Measurements from ENCODE around the gene GRM4.
"Not testable (repeated sequence)": the region's sequence is repeated elsewhere in the genome, so short reads cannot be mapped to it uniquely, and the experiment has no call there.

Gene GRM4

DNA sequence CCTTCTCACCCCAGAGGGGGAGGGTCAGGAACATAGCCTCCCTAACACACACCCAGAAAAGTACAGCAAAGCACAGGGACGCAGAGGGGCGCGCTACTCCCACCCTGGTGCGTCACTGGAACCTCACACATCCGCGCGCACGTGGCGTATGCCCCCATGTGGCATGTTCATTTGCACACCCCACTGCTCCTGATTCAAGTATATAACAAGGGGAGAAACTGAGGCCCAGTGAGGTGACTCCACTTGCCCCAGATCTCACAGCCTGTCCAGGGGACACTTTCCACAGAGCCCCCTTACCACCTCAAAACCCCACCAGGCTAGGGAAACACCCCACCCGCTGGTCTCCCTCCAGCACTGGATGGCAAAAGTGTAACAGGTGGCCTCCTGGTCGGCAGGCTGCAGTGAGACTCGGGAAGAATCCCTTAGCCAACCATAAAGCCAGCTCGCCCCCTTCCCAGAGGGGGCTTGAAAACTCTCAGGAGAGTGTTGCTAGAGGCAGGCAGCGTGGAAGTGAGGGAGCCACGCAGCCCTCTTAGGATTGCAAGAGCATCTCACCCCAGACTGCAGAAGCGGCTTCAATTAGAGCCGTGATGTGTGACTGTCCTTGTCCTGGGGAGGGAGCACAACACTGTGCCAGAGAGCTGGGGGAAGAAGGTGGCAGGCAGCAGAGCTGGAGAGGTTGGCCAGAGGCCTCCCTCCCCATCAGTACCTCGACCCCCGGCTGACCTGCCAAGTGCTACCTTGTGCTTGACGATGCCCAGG lies at the start of gene GRM4:
TSS of gene GRM4 (minus strand) at position 67 of the 762 bp plus-strand sequence. CDS start 12,591 bp downstream, outside the sequence.
- no peak for DNase-seq

DNA sequence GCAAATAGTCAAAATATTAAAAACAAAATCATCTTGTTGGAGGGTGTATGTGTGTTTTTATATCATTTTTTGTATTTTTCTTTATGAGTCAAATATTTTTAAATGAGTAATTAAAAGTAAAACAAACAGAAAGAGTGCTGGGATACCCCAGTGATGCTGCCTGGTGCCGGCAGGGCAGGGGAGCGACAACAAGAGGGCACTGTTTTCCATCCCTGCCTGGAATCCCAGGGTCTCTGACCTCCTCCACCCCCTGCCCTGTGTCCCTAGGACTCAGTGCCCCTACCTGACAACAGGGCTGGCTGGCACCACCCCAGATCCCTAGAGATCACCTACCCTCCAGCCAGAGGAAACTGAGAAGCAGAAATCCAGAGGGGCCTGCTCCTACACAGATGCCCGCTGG lies 48.9 kb upstream of the GRM4 start:
- no peak for DNase-seq

DNA sequence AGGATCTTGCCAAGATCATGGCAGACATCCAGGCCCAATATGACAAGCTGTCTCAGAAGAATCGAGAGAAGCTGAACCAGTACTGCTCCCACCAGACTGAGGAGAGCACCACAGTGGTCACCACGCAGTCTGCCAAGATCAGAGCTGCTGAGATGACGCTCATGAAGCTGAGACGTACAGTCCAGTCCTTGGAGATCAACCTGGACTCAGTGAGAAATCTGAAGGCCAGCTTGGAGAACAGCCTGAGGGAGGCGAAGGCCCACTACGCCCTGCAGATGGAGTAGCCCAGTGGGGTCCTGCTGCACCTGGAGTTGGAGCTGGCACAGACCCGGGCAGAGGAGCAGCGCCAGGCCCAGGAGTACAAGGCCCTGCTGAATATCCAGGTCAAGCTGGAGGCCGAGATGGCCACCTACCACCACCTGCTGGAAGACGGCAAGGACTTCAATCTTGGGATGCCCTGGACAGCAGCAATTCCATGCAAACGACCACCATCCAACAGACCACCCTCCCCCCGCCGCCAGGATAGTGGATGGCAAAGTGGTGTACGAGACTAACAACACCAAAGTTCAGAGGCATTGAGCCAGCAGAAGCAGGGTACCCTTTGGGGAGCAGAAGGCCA lies 44.7 kb upstream of the GRM4 start:
- DNase-seq = no peak

DNA sequence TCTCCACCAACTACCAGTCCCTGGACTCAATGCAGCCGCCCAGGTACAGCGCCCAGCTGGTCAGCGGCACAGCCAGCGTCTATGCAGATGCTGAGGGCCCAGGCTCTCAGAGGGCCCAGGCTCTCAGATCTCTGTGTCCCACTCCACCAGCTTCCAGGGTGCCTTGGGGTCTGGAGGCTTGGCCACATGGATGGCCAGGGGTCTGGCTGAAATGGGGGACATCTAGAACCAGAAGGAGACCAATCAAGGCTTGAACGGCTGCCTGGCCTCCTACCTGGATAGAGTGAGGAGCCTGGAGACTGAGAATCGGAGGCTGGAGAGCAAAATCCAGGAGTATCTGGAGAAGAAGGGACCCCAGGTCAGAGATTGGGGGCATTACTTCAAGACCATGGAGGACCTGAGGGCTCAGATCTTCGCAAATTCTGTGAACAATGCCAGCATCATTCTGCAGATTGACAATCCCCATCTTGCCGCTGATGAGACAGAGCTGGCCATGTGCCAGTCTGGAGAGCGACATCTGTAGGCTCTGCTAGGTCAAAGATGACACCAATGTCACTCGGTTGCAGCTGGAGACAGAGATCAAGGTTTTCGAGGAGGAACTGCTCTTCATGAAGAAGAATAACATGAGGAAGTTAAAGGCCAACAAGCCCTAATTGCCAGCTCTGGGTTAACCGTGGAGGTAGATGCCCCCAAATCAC lies 44.1 kb upstream of the GRM4 start:
- peak; percentile 71 for DNase-seq

DNA sequence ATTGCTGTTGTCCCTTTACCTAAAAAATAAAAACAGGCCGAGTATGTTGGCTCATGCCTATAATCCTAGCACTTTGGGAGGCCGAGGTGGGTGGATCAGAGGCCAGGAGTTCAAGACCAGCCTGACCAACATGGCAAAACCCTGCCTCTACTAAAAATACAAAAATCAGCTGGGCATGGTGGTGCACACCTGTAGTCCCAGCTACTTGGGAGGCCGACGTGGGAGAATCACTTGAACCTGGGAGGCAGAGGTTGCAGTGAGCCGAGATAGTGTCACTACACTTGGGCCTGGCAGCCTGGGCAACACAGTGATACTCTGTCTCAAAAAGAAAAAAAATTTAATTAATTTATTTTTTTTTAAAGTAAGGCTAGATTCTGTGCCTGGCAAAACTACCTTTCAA lies 38.8 kb upstream of the GRM4 start:
- DNase-seq = not testable (repeated sequence)

DNA sequence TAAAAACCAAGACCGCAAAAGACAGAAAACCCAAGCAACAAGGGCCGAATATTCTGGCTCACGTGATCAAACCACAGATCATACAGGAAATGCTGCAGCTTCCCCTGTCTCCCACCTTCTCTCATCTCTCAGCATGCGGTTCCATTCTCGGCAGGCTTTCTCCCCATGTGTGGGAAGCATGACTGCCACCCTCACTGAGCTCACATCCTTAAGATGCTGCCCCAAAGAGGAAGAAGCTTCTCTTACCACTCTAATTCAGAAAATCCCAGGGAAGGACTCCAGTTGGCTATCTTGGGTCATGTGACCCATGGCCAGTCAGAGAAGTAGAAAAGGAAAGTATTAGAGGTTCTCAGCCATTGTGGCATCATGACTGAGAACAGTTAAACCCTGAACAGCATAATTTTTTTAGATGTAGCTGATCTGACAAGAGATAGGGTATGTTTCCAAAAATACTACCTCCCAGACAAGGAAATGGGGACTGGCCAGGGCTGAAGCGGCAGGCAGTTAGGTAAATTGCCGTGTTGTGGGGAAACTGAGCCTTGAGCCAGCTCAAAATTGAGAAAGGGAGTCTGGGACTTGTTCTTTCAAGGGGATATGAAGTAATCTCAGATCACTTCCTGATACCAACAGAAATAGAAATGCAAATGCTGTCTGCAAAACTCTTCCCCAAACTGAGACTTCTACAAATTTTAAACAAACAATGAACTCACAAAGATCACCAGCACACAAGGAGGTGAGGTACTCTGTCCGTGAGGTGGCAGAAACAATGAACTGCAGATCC lies 37.1 kb upstream of the GRM4 start:
- DNase-seq = peak; percentile 83

DNA sequence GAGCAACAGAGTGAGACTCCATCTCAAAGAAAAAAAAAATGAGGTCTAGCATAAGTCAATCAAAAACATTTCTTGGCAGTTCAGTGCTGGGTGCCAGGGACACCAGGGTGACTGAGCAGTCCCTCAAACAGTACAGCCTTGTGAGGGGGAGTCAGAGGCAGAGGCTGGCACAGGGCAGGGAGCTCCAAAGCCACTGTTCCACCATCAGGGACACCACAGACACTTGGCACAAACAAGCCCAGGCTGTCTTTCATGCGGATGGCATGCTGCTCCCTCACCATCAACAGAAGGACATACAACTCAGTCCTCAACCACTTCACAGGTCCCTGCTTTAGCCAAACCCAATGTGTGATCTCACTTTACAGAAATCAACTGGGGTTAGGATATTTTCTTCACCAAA lies 36.0 kb upstream of the GRM4 start:
- DNase-seq = no peak

DNA sequence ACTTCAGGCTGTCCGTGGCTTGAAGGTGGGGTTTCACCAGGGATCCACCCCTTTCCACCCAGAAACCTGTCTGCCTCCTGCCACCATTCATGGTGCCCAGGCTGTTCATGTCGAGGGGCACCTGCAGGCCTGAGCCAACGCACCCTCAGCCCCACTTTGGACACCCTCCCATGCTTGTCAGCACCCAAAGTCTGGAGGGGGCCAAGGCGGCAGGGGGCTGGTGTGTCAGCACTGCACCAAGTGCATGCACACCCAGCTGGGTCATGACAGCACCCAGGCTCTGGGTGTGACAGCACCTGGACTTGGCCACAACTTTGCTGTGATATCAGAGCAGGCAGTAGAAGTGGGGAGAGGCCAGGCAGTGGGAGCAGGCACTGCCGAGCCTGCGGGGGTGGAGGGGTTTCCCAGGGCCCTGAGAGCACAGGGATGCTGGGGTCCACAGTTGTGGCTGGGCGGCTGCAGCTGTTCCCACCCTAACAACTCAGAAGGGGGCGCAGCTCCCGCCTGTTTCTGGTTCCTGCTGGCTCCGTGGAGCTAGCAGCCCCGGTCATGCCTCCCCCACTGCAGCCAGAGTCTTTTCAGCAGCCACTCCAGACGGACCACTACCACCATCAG lies 33.3 kb upstream of the GRM4 start:
- DNase-seq = no peak

DNA sequence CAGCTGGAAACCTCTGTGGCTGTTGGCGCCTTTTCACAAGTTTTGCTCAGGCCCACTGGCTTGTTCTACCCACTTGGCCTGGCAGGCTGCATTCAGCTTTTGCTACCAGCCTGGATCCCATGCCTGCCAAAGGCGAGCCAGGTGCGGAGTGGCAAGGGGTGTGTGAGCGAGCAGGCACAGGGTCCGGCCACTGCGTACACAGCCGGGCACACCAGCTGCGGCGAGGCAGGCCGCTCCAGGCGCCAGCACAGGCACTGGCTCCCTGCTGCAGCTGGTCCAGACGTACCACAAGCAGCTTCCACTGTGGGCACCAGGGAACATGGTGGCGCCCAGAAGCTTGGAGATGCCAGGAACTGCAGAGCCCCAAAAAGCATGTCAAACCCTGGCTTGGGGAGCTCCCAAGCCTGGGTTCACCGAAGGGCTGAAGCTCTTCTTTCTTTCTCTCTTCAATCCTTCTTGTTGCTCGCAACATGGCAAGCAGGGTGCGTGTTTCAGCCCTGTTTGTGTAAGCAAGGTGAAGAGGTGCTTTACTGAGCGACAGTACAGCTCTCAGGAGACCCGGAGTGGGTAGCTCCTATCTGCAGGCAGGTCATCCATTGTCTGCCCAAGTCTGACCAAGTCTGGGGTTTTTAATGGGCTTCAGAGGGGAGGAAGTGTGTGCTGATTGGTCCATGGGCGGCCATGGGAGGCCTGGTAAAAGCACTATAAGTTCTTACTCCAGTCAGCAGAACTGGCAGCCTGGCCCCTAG lies 32.6 kb upstream of the GRM4 start:
- no peak for DNase-seq

DNA sequence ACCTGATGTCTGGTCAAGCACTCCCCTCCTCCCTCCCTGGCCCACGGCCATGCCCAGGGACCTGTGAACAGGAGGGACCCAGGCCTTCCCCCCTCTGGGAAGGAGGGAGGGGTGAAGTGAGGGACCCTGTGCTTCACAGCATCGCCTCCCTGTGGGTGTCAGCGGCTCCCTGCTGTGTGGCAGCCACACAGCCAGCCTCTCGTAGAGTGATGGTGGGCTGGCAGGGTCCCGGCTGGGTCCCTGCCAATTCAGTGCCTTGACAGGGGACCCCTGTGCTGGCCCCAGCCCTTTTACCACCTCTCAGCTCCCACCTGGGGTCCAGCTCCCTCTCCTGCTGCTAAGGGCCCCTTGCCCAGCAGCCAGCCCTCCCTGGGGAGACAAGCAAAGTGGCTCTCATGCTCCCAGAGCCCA lies 31.3 kb upstream of the GRM4 start:
- DNase-seq = no peak

DNA sequence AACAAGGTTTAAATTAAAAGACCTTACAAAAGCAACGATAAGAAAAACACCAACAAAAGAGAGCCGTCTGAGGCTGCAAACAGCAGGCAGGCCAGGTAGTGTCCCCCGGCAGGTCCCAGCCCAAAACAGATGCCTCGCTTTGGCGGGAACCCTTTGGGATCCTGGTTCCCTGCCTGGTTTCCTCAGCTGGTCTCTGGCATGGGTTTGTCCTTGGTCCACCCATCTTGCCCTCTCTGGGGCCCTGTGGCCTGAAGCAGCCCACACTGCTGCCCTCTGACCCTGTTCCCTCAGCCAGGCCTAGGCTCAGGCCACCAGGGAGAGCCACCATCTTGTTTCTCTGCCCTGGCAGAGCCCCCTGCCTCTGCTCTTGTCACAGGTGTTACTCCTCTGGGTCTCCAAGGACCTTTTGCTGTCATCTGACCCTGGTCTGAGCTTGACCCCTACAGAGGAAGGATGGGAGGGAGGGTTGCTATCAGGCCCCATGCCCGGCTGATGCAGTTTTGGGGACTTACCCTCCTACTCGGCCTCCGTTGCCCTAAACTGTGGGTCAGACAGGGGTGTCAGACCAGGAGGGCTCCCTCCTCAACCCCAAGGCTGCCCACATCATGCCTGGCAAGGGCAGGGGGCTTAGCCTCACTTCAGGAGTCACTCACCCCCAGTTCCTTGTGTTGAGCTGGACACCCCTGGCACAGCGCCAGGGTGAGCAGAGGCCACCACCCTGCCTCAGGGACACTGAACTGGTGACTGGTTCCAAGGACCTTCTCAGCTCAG lies 30.6 kb upstream of the GRM4 start:
- DNase-seq = no peak

DNA sequence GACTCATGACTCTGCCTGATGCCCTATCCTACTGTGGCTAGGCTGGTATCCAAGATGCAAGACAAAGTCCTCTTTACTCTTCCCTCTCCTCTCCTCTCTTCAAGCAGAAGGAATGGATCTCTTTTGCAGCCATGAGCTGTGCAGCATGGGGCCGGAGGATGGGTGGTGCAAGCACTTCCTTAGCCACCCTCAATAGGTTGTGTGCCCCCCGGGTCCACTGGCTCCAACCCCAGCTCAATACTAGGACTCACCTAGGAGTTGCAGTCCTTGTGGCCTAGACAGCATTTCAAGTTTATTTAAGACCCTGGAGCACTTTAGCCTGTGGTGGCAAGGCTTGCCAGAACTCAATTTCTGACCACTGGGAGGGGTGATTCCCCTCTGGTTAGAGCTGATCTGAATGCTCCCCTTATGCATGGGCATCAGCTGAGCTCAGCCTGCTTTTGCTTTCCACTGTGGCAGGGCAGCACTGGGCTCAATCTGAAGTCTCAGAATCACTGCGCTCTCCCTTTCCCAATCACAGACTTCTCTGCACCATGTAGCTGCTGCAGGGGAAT lies 29.0 kb upstream of the GRM4 start:
- DNase-seq = no peak

DNA sequence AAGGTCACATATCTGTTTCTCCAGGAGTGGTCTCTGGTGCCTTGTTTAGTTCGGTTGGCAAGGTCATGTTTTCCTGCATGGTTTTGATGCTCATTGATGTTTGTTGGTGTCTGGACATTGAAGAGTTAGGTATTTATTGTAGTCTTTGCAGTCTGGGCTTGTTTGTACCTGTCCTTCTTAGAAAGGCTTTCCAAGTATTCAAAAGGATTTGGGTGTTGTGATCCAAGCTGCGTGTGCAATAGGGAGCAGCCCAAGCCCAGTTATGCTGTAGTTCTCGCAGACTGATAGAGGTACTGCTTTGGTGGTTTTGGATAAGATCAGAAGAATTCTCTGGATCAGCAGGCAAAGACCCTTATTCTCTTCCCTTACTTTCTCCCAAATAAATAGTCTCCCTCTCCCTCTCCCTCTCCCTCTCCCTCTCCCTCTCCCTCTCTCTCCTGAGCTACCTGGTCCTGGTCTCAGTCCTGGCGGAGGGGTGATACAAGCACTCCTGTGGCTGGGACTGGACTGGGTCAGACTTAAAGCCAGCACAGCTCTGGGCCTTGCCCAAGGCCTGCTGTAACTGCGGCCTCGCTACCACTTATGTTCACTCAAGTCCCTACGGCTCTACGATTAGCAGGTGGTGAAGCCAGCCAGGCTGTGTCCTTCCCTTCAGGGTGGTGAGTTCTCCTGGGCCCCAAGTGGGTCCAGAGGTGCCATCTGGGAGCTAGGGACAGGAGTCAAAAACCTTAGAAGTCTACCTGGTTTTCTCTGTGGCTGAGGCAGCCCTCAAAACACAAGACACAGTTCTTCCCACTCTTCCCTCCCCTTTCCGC lies 27.3 kb upstream of the GRM4 start:
- DNase-seq = no peak

DNA sequence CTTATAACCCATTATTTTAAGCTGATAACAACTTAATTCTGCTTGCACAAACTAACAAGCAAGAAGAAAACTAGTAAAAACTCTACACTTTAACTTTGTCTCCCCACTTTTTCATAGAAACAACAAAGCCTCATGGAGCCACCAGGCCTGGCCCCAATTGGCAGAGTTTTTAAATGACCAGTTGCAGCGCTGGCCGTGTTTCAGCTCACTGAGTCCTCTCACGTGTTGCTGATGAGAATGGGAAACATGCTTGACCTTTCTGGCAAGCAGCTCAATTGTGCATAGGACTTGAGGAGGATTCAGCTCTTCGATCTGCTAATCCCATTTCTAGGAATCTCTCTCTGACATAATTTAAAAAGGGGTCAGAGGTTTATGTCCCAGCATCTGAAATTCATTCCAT lies 24.5 kb upstream of the GRM4 start:
- no peak for DNase-seq

DNA sequence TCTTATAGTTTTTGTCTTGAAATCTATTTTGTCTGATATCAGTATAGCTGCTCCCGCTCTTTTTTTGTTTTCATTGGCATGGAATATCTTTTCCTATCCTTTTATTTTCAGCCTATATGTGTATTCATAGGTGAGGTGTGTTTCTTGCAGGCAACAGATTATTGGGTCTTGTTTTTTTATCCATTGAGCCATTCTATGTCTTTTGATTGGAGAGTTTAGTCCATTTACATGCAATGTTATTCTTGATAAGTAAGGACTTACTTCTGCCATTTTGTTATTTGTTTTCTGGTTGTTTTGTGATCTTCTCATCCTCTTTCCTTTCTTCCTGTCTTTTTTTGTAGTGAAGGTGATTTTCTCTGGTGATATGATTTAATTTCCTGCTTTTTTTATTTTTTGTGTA lies 24.0 kb upstream of the GRM4 start:
- DNase-seq = no peak

DNA sequence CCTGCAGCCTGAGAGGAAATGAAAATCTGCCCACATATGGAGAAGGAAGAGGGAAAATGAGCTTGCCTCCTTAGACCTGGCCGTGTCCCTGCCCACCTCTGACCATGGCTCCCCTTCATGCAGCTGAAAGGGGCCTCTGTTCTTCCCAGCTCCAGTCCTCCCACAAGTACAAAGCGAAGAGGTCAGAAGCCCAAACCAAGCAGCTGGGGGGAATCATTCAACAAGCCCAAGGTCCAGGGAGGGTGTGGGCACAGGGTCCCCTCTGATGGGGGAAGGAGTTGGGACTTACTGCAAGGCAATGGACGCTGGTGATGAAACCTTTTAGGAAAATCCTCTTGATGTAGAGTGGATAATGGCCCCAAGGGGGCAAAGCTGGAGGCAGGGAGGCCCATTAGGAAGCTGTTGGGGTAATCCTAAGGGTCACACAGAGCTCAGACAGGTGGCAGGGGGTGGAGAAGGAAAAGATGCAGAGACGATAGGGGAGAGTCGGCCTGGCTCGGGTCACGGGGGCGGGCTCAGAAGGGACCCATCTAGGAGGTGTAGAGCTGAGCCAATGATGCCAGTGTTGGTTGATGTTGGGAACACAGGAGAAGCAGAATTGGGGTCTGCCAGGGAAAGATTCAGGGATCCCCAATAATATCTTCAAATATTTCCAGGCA lies 16.1 kb upstream of the GRM4 start:
- no peak for DNase-seq

DNA sequence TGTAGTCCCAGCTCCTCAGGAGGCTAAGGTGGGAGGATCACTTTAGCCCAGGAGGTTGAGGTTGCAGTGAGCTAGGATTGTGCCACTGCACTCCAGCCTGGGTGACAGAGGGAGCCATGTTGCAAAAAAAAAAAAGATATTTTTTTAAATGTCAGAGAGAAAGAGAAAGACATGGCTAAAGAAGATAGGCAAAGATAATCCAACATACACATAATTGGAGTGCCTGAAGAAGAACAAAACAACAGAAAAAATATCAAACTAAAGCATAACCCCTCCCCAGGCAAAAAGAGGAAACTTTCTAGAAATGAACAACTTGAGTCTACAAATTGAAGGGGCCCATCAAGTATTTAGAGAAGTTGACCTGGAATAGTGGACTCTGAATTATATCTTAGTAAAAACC lies 14.0 kb upstream of the GRM4 start:
- no peak for DNase-seq

DNA sequence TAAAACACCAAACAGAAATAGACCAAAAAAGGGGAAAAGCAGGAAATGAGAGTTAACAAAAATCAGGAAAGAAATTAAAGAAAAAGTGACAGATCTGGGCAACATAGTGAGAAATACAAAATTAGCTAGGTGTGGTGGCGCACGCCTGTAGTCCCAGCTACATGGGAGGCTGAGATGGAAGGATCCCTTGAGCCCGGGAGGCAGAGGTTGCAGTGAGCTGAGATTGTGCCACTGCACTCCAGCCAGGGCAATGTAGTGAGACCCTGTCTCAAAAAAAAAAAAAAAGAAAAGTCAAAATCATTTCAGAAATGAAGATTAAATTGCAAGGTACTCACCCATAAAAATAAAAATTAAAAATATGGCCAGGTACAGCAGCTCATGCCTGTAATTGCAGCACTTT lies 13.0 kb upstream of the GRM4 start:
- DNase-seq = no peak

DNA sequence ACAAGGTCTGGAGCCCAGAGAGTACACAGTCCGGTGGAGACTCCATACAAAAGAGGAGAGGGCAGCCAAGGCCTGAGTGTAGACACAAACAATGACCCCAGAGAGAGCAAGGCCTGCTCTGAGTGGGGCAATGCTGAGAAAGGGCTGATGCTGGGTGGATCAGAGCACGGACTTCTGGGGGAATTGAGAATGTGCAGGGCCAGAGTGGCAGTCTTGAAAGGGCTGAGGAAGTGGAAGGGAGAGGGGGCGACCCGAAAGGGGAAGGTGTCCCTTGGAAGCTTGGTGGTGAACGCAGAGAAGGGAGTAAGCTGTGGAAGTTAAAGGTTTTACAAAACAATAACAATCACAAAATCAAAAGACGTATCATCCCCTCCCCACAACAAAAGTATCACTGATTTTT lies 12.0 kb upstream of the GRM4 start:
- DNase-seq = no peak

Data from CD4-positive, alpha-beta T cell treated with Interleukin-15 for 1 hour (primary cell).